NCI-H748 (cell line): ENCODE results near the gene NAB2.
"Not testable (repeated sequence)": the region's sequence is repeated elsewhere in the genome, so short reads cannot be mapped to it uniquely, and the experiment has no call there.

Experiments used
- DNase-seq: peaks from one replicate; lab custom pipeline; 2025; ENCODE audit not compliant: unreplicated experiment; lab: John Stamatoyannopoulos, UW

NAB2 gene

GRCh38 chr12:57088354-57089270 is at the start of gene NAB2:
Gene NAB2 (plus strand): TSS chr12:57089114. CDS start chr12:57089272, 158 bp downstream.
- DNase-seq, result peak; percentile 92

DNA sequence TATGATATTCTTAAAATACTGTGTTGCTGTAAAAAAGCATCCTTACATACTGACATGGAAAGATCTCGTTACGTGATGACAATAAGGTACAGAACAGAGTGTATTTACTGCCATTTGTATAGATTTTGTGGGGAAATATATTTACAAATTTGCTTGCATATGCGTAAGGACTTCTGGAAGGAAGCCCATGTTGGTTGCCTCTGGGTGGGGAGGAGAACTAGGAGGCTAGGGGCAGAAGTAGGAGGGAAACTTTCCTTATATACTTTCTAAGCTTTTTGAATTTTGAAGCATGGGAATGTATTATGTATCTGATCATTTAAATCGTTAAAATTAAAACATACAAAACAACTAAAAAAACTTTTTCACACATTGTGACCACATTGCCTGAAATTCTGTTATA is 48.7 kb upstream of the NAB2 start:
- DNase-seq, result no peak

- DNase-seq, result no peak
Observed at GRCh38 chr12:57040750-57041149, 48.2 kb upstream of the NAB2 start.

- no peak for DNase-seq
Observed at GRCh38 chr12:57042695-57043094, 46.2 kb upstream of the NAB2 start.

GRCh38 chr12:57044468-57044867 is 44.4 kb upstream of the NAB2 start:
- no peak for DNase-seq

DNA sequence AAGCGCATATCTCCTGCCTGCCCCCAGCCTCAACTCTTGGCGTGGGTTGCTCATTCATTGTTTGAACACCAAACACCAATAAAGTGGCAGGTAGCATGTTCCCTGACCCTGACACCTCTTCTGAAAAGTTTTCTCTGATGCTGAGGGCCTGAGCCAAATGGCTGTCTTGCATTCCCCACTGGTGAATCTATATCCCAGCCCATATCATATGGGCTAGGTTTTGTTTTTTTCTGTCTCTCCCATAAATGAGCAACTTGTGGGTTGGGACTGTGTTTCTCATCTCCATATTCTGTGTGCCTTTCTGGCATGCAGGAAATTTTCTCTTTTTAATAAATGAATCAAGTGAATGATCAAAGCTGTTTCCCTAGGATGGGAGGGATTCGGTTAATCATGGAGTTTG is 44.0 kb upstream of the NAB2 start:
- no peak for DNase-seq

- DNase-seq, result no peak
Observed at GRCh38 chr12:57046086-57046791, 42.7 kb upstream of the NAB2 start.

DNA sequence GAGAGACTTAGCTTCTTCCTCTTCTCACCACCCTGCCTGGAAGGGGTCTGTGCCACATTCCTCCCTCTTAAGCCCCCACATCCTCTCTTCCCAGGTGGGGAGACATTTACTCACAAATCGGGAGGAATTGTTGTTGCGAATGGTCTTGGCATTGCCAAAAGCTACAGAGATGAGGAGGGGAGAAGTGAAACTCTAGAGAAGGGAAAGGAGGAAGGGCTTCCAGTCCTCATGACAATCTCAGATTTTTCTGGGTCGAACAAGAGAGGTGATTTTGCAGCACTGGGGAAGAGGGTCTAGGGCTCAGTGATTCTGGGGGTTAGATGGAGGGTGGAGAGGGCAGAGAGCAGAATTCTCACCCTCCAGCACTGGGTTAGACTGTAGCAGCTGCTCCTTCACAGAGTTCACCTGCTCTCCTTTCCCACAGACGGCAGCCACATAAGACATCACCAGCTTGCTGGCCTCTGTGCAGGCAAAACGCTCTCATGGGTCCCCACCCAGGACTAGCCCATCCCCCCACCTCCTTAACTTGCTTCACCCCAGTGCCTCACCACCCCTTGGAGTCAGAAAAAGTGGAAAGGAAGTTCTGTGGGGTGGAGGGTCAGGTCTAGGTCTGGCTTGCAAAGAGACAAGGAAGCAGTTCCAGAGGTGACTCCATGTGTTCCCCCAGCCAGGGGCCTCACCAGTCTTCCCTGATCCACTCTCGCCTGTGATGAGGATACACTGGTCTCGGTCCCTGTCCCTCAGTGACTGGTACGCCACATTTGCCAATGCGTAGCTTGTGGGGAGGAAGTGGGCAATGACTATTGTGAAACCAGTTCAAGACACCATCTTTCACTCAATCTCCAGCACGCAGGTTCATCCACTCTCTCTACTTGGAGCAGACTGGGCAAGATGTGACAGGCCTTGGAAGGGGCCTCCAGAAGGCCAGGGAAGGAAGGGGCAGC is 41.7 kb upstream of the NAB2 start:
- DNase-seq, result no peak

GRCh38 chr12:57047981-57048380 is 40.9 kb upstream of the NAB2 start:
- no peak for DNase-seq

DNA sequence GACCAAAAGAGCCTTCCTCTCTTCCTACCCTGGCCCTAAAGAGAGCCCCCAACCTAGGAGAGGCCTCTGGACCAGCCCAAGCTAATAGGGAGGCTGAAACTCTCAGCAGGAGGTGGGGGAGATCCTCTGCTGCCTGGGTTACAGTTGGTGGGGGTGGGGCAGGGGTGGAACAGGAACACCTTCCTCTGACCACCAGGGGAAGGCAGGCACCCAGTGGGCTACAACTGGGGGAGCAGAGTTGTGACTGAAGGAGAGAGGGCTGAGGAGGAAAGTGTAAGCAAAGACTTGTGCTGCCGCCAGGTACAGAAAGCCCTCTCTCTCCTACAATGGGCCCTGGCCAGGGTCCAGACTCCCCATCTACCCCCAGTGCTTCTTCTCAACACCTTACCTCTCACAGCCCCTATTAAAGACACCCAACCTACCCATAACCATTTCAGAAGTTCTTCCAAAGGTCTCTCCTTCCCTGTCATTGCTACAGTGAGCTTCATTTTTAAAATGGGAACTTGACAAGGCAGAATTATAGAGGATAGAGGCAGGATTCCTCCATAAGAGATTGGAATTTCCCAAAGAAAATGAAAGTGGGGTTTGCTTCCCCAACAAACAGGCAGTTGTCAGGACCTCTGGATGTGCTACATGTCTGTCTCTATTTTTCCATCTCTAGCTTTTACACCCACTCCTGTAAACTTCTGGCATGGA is 40.3 kb upstream of the NAB2 start:
- no peak for DNase-seq

GRCh38 chr12:57049119-57049446 is 39.8 kb upstream of the NAB2 start:
- no peak for DNase-seq

- no peak for DNase-seq
Observed at GRCh38 chr12:57049890-57050289, 39.0 kb upstream of the NAB2 start, which contains the start of gene MYO1A. Gene MYO1A (minus strand): TSS chr12:57050129. CDS start chr12:57048323, 1,806 bp downstream.

GRCh38 chr12:57051011-57051410 is 37.9 kb upstream of the NAB2 start:
- no peak for DNase-seq

DNA sequence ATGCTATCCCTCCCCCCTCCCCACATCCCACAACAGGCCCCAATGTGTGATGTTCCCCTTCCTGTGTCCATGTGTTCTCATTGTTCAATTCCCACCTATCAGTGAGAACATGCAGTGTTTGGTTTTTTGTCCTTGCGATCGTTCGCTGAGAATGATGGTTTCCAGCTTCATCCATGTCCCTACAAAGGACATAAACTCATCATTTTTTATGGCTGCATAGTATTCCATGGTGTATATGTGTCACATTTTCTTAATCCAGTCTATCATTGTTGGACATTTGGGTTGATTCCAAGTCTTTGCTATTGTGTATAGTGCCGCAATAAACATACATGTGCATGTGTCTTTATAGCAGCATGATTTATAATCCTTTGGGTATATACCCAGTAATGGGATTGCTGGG is 35.8 kb upstream of the NAB2 start:
- not testable (repeated sequence) for DNase-seq

- DNase-seq, result not testable (repeated sequence)
Observed at GRCh38 chr12:57053901-57054300, 35.0 kb upstream of the NAB2 start.

DNA sequence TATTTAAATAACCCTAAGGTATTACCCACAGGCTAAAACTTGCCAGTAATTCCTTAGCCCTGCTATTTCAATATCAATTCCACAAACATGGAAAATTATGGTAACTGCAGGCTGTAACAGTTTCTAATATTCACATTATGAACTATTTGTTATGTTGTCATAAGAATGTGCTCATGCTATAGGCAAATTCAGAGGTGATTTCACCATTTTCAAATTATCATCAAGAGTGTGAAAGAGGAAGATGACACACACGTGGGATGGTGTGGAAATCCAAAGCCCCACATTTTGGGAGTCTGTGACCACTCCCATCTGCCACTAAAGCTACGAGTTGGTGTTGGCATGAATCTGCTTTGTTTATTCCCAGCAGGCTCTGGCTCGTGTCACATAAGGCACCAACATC is 33.1 kb upstream of the NAB2 start:
- no peak for DNase-seq

DNA sequence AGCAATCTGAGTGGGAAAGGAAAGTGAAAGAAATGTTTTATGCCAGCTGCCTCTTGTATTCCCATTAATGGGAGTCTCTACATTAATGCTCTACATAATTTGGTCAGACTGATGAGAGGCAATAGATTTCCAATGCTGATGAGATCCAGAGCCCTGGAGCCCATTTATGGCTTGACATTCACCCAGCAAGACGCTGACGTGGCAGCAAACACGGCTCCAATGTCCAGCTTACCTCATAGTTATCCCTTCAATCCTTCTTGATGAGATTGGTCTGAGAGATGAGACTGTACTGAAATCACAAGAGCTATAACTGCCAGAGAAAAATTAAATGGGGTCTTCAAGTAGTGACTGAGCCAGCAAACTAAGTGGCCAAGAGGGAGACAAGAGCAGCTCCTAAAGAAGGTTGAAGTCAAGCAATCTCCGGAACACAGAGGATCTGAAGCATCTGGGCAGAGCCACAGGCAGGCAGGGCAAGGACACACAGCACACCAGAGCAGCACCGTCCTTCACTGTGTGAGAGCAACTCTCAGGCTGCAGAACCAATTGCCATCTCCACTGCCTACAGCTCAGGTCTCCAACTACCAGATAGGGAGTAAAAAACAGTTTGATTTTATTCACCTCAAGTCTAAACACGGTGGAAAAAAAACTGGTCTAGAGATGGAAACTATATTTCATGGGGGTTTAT is 31.7 kb upstream of the NAB2 start:
- DNase-seq, result no peak

- DNase-seq, result no peak
Observed at GRCh38 chr12:57058454-57058853, 30.5 kb upstream of the NAB2 start.

DNA sequence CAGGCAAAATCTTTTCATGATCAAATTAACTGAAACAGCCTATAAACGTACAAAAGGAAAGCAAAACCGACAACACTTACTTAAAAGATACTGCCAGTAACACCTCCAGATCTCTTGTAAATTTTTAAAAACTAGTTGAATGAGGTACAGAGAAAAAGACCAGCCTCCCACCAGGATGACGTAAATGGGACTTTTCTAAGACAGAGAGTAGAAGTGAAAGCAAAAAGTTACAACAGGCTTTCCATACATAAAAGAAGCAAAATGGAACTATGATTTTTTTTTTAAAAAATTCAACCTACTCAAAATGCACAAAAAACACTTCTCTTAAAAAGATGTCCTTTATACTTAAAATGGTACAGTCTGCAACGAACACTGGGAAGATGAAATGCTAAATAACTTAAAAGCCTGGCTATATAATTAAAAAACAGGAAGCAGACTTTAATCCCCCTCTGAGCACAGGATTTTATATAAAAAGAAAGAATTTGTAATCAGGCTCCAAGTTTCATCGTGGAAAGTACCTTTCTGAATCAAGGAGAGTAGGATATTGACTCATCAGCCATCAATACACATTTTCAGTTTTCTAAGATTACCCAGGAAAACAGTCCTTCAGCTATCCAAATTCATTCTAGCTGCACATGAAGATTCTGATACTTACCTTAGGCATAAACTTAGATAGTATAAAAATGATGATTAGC is 24.8 kb upstream of the NAB2 start:
- no peak for DNase-seq
